HCT116 (cell line): ENCODE measurements around the gene TM7SF2. TPM values are rescaled to one million over a fixed set of nuclear protein-coding genes. Genes with fewer than 3 reads are reported as not detected.

Source experiments
- ATAC-seq: fragments of 200-7000 bp; cut with Tn5 transposase; 2 replicates; pipeline ENCODE4 v1.9.1; 2020; ENCODE audit warnings: mild to moderate bottlenecking, moderate library complexity
- BruUV-seq: library from RNA; stranded (reverse); fragments of 400-500 nt; replicated peaks from 2 replicates; lab custom pipeline; 2021; lab: Mats Ljungman, UMichigan
- CTCF ChIA-PET: fragments of 300-600 bp; sonication (Branson Sonifier 250); formaldehyde crosslinking; loops from one replicate; lab custom pipeline; 2021; ENCODE audit warnings: antibody characterized with exemption; lab: Charles Lee
- POLR2A ChIA-PET: fragments of 300-600, 350-600 bp; sonication (Branson Sonifier 250); formaldehyde crosslinking; loops from one replicate; lab custom pipeline; 2021; ENCODE audit warnings: antibody characterized with exemption; lab: Charles Lee
- RAD21 ChIA-PET, 2 experiments: fragments of 300-600 bp; sonication (Branson Sonifier 250); formaldehyde crosslinking; loops; one replicate each; lab custom pipeline; 2023; ENCODE audit warnings: low total read pairs in 2 of 2; ENCODE audit not compliant: uncharacterized antibody in 2 of 2, unreplicated experiment in 2 of 2, low non-redundant PET in 1 of 2; lab: Charles Lee
- DNase-seq: peaks from one replicate; pipeline ENCODE4 v3.0.0-alpha.2; 2010; ENCODE audit warnings: low read depth, low spot score
- H2AFZ ChIP-seq: fragments of 200-600 bp; shearing (Covaris generic), sonication (generic); 2 replicates; pipeline ENCODE4 v1.6.1; 2017; ENCODE audit warnings: low read depth, mixed run types, mixed read lengths, antibody characterized with exemption, low read length; ENCODE audit not compliant: poor library complexity, severe bottlenecking
- H3K27ac ChIP-seq: 2 replicates; pipeline ENCODE4 v1.5.1; 2012; ENCODE audit warnings: low read depth, low read length
- H3K27me3 ChIP-seq: fragments of 200-600 bp; sonication (generic); 2 replicates; pipeline ENCODE4 v1.6.1; 2016; ENCODE audit warnings: mixed run types, low read length, mixed read lengths; ENCODE audit not compliant: insufficient read depth
- H3K36me3 ChIP-seq, 2 experiments: fragments of 200-500 bp in 1 of 2; fragments of 200-600 bp in 1 of 2; sonication (Bioruptor generic) in 1 of 2; sonication (generic) in 1 of 2; 2 replicates each; pipeline versions ENCODE4 v1.5.1 to v1.6.1; 2014 to 2016; ENCODE audit warnings: low read length in 2 of 2, inconsistent platforms in 1 of 2, mixed read lengths in 1 of 2, mixed run types in 1 of 2; ENCODE audit not compliant: insufficient read depth in 2 of 2, control insufficient read depth in 1 of 2
- H3K4me1 ChIP-seq, 2 experiments: fragments of 200-600 bp in 1 of 2; sonication (generic) in 1 of 2; 2 replicates each; pipeline versions ENCODE4 v1.5.1 to v1.6.1; 2012 to 2017; ENCODE audit warnings: low read length in 2 of 2, inconsistent platforms in 1 of 2, mild to moderate bottlenecking in 1 of 2, mixed read lengths in 1 of 2, mixed run types in 1 of 2, moderate library complexity in 1 of 2; ENCODE audit not compliant: insufficient read depth in 2 of 2, control insufficient read depth in 1 of 2
- H3K4me2 ChIP-seq: fragments of 200-600 bp; sonication (generic); 2 replicates; pipeline ENCODE4 v1.6.1; 2017; ENCODE audit warnings: mixed run types, low read length, mixed read lengths
- H3K4me3 ChIP-seq, 2 experiments: fragments of 200-600 bp in 1 of 2; sonication (generic) in 1 of 2; replicated peaks in 1 of 2; 2 replicates each; pipeline ENCODE4 v1.5.1; 2011 to 2016; ENCODE audit warnings: low read length in 2 of 2, control low read depth in 1 of 2, low read depth in 1 of 2, mild to moderate bottlenecking in 1 of 2, mixed read lengths in 1 of 2, mixed run types in 1 of 2
- H3K79me2 ChIP-seq: fragments of 200-600 bp; sonication (generic); 2 replicates; pipeline ENCODE4 v1.6.1; 2017; ENCODE audit warnings: mild to moderate bottlenecking, mixed run types, low read length, moderate library complexity, mixed read lengths; ENCODE audit not compliant: insufficient read depth
- H3K9ac ChIP-seq: fragments of 200-600 bp; sonication (generic); 2 replicates; pipeline ENCODE4 v1.6.1; 2016; ENCODE audit warnings: low read length, mixed read lengths
- H3K9me2 ChIP-seq: fragments of 200-600 bp; sonication (generic), shearing (Covaris generic); 2 replicates; pipeline ENCODE4 v1.6.1; 2017; ENCODE audit warnings: mixed run types, mild to moderate bottlenecking, moderate library complexity; ENCODE audit not compliant: insufficient read depth
- H3K9me3 ChIP-seq, 2 experiments: fragments of 200-500 bp in 1 of 2; fragments of 200-600 bp in 1 of 2; sonication (Bioruptor generic) in 1 of 2; sonication (generic) in 1 of 2; 2 replicates each; pipeline ENCODE4 v1.6.1; 2014 to 2017; ENCODE audit warnings: low read length in 2 of 2, mixed read lengths in 2 of 2, inconsistent platforms in 1 of 2, low read depth in 1 of 2, mild to moderate bottlenecking in 1 of 2, mixed run types in 1 of 2, moderate library complexity in 1 of 2; ENCODE audit not compliant: control insufficient read depth in 1 of 2, insufficient read depth in 1 of 2
- H4K20me1 ChIP-seq: fragments of 200-600 bp; sonication (generic), shearing (Covaris generic); 2 replicates; pipeline ENCODE4 v1.6.1; 2017; ENCODE audit warnings: mixed run types, mild to moderate bottlenecking, moderate library complexity; ENCODE audit not compliant: insufficient read depth
- CBX3 ChIP-seq: IDR thresholded peaks from 2 replicates; pipeline ENCODE4 v1.6.1; 2012; ENCODE audit warnings: low read depth
- CEBPB ChIP-seq: IDR thresholded peaks from 2 replicates; pipeline ENCODE4 v1.6.1; 2012; ENCODE audit warnings: low read depth
- EGR1 ChIP-seq: IDR thresholded peaks from 2 replicates; pipeline ENCODE4 v1.6.1; 2012; ENCODE audit warnings: low read depth
- EZH2 ChIP-seq: fragments of 200-600 bp; sonication (generic); IDR thresholded peaks from 2 replicates; pipeline ENCODE4 v1.6.1; 2017; ENCODE audit warnings: antibody characterized with exemption, mixed run types
- EZH2phosphoT487 ChIP-seq: fragments of 200-600 bp; IDR thresholded peaks from 2 replicates; pipeline ENCODE4 v1.6.1; 2018; ENCODE audit warnings: antibody characterized with exemption, borderline replicate concordance
- JUND ChIP-seq: IDR thresholded peaks from 2 replicates; pipeline ENCODE4 v1.6.1; 2012
- POLR2A ChIP-seq: IDR thresholded peaks from 2 replicates; pipeline ENCODE4 v1.7.0; 2011; ENCODE audit warnings: borderline replicate concordance; ENCODE audit not compliant: insufficient read depth, insufficient read length; ENCODE audit errors: extremely low read depth
- POLR2AphosphoS5 ChIP-seq: IDR thresholded peaks from 2 replicates; pipeline ENCODE4 v1.6.1; 2011; ENCODE audit warnings: mild to moderate bottlenecking, low read depth, low read length, moderate library complexity
- RAD21 ChIP-seq: IDR thresholded peaks from 2 replicates; pipeline ENCODE4 v1.6.1; 2012; ENCODE audit warnings: low read depth, mild to moderate bottlenecking
- SIN3A ChIP-seq: IDR thresholded peaks from 2 replicates; pipeline ENCODE4 v1.6.1; 2012; ENCODE audit warnings: low read depth
- SP1 ChIP-seq: IDR thresholded peaks from 2 replicates; pipeline ENCODE4 v1.6.1; 2012; ENCODE audit warnings: low read depth
- YY1 ChIP-seq: IDR thresholded peaks from 2 replicates; pipeline ENCODE4 v1.6.1; 2011; ENCODE audit warnings: low read length, low read depth, moderate library complexity, mild to moderate bottlenecking; ENCODE audit not compliant: insufficient replicate concordance; ENCODE audit errors: extremely low read depth
- ZFX ChIP-seq: fragments of 450-650 bp; IDR thresholded peaks from 2 replicates; pipeline ENCODE4 v1.6.1; 2017
- ZNF274 ChIP-seq: fragments of 200-500 bp; sonication (Bioruptor generic); IDR thresholded peaks from 2 replicates; pipeline ENCODE4 v1.6.1; 2014; ENCODE audit warnings: mild to moderate bottlenecking, low read depth, low read length, inconsistent platforms
- intact Hi-C: fragments of 100-400 bp; cut with micrococcal nuclease; formaldehyde crosslinking; loops from 2 replicates; pipeline ENCODE4 v1.10.0; 2022
- total RNA-seq: library from RNA; stranded (reverse); gene quantifications from one replicate; pipeline ENCODE4 v1.2.1, GENCODE V29; 2021; ENCODE audit not compliant: unreplicated experiment
- TF ChIP-seq, protein P1 (sequence below): IDR thresholded peaks from 2 replicates; pipeline ENCODE4 v1.6.1; 2012
- TF ChIP-seq, protein P2 (sequence below): IDR thresholded peaks from 2 replicates; pipeline ENCODE4 v1.6.1; 2012; ENCODE audit warnings: low read depth
- TF ChIP-seq, protein P3 (sequence below), 3 experiments: fragments of 200-600 bp in 1 of 3; sonication (generic) in 1 of 3; IDR thresholded peaks in 2 of 3; conservative IDR thresholded peaks in 1 of 3; 2 replicates each; pipeline ENCODE4 v1.5.1; 2012 to 2017; ENCODE audit warnings: low read depth in 2 of 3, low read length in 2 of 3, antibody characterized with exemption in 1 of 3, borderline replicate concordance in 1 of 3, control low read depth in 1 of 3, mild to moderate bottlenecking in 1 of 3, mixed read lengths in 1 of 3, mixed run types in 1 of 3, moderate library complexity in 1 of 3; ENCODE audit not compliant: insufficient read depth in 1 of 3

TM7SF2 gene
- total RNA-seq, 1 experiment from 2014 or later = 52.9 TPM

DNA sequence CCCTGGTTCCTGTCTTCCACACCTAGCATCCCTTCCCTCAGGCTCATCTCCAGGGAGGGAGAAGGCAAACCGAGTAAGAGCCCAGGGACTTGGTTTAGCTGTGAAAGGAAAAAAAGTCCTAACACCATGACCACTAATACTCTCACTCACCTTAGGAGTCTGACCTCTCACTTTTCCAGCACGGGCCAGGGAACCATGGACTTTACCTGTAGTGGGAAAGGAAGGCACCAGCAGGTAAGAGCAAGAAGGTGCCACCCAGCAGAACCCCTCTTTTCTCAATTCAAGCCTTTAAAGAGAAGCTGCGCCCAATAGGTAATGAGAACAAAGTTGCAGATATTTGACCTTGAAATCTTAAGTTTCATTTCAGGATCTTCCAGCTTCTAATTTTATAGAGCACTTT is 9.2 kb downstream of the TM7SF2 start:
- Histone ChIP-seq H3K9me3 (no peaks in the 10 kb centered on the region), H3K4me1 (peaks cover 16 to 32% of the 10 kb centered on the region in 2 experiments; a peak in 3 of 4 replicates), H3K36me3 (peaks cover 21 to 51% of the 10 kb centered on the region in 2 experiments), H3K27ac (peak overlapping the region; percentile 94), H3K4me2 (peak overlapping the region; percentile 91), H3K79me2 (peaks cover 74% of the 10 kb centered on the region), H2AFZ (no peak overlapping the region), H3K9ac (peak overlapping the region; percentile 93), H3K4me3 (peak overlapping the region; percentile 72 to 91), H3K27me3 (no peaks in the 10 kb centered on the region), H4K20me1 (no peaks in the 10 kb centered on the region; the same call in 1 of the 2 replicates), H3K9me2 (no peaks in the 10 kb centered on the region)
- RAD21 ChIA-PET = no interaction called here
- DNase-seq (no peak), ATAC-seq (no peak)
- CTCF ChIA-PET = interaction anchor here (2.0 kb wide), 1 partner anchor 9 kb away, joined by 5 read pairs; the partner anchor contains the start of gene TM7SF2
- POLR2A ChIA-PET = interaction anchor here (2.9 kb wide), 1 partner anchor 14 kb away, joined by 52 read pairs; the partner anchor contains the start of gene SYVN1
- intact Hi-C loops = no loop called here
- BruUV-seq = no TSS peak
- TF ChIP-seq EZH2 (no peak), CEBPB (no peak), ZFX (no peak), RAD21 (no peak), POLR2AphosphoS5 (no peak), SIN3A (no peak), YY1 (no peak), CBX3 (no peak), SP1 (no peak), EZH2phosphoT487 (no peak), EGR1 (no peak), JUND (no peak), POLR2A (no peak), ZNF274 (no peak)
- TF ChIP-seq, protein P1, sequence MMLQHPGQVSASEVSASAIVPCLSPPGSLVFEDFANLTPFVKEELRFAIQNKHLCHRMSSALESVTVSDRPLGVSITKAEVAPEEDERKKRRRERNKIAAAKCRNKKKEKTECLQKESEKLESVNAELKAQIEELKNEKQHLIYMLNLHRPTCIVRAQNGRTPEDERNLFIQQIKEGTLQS = no peak
- TF ChIP-seq, protein P2, sequence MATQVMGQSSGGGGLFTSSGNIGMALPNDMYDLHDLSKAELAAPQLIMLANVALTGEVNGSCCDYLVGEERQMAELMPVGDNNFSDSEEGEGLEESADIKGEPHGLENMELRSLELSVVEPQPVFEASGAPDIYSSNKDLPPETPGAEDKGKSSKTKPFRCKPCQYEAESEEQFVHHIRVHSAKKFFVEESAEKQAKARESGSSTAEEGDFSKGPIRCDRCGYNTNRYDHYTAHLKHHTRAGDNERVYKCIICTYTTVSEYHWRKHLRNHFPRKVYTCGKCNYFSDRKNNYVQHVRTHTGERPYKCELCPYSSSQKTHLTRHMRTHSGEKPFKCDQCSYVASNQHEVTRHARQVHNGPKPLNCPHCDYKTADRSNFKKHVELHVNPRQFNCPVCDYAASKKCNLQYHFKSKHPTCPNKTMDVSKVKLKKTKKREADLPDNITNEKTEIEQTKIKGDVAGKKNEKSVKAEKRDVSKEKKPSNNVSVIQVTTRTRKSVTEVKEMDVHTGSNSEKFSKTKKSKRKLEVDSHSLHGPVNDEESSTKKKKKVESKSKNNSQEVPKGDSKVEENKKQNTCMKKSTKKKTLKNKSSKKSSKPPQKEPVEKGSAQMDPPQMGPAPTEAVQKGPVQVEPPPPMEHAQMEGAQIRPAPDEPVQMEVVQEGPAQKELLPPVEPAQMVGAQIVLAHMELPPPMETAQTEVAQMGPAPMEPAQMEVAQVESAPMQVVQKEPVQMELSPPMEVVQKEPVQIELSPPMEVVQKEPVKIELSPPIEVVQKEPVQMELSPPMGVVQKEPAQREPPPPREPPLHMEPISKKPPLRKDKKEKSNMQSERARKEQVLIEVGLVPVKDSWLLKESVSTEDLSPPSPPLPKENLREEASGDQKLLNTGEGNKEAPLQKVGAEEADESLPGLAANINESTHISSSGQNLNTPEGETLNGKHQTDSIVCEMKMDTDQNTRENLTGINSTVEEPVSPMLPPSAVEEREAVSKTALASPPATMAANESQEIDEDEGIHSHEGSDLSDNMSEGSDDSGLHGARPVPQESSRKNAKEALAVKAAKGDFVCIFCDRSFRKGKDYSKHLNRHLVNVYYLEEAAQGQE = no peak
- TF ChIP-seq, protein P3, sequence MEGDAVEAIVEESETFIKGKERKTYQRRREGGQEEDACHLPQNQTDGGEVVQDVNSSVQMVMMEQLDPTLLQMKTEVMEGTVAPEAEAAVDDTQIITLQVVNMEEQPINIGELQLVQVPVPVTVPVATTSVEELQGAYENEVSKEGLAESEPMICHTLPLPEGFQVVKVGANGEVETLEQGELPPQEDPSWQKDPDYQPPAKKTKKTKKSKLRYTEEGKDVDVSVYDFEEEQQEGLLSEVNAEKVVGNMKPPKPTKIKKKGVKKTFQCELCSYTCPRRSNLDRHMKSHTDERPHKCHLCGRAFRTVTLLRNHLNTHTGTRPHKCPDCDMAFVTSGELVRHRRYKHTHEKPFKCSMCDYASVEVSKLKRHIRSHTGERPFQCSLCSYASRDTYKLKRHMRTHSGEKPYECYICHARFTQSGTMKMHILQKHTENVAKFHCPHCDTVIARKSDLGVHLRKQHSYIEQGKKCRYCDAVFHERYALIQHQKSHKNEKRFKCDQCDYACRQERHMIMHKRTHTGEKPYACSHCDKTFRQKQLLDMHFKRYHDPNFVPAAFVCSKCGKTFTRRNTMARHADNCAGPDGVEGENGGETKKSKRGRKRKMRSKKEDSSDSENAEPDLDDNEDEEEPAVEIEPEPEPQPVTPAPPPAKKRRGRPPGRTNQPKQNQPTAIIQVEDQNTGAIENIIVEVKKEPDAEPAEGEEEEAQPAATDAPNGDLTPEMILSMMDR (IDR thresholded peaks at IDR 0.05 in 2 of 3, conservative IDR thresholded peaks at IDR 0.05 in 1 of 3; ENCODE audit: borderline replicate concordance in 1 of 3, insufficient read depth in 1 of 3, low read depth in 2 of 3, low read length in 2 of 3) = no peak
